ENCODE measurements around the gene FRMD8.

DNA sequence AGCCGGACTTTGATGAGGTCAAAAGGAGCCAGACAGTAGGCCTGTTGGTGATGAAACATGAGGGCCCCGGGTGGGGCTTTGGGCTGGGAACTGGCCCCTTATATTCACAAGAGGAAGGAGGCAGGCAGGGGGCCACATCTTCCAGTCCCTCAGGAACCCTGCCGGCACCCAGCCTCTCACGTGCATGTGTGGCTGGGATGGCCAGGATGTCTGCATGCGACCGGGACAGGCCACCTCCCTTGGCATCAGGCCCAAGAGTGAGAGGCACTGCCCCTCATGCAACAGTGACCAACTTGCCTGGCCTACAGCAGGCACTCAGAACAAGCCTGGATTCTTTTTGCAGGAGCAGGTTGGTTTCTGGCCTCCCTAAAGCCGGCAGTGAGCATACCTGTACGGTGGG lies 9.4 kb upstream of the FRMD8 start:
- TF ChIP-seq, protein P1, sequence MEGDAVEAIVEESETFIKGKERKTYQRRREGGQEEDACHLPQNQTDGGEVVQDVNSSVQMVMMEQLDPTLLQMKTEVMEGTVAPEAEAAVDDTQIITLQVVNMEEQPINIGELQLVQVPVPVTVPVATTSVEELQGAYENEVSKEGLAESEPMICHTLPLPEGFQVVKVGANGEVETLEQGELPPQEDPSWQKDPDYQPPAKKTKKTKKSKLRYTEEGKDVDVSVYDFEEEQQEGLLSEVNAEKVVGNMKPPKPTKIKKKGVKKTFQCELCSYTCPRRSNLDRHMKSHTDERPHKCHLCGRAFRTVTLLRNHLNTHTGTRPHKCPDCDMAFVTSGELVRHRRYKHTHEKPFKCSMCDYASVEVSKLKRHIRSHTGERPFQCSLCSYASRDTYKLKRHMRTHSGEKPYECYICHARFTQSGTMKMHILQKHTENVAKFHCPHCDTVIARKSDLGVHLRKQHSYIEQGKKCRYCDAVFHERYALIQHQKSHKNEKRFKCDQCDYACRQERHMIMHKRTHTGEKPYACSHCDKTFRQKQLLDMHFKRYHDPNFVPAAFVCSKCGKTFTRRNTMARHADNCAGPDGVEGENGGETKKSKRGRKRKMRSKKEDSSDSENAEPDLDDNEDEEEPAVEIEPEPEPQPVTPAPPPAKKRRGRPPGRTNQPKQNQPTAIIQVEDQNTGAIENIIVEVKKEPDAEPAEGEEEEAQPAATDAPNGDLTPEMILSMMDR (IDR thresholded peaks at IDR 0.05), result no peak
- no peak for TF ChIP-seq POLR2A (IDR thresholded peaks at IDR 0.05)

All from body of pancreas (tissue), 4 donors.